Testis (tissue), 3 donors: Measurements from ENCODE around the gene MAP2K5. TPM values are rescaled to one million over a fixed set of nuclear protein-coding genes. Genes with fewer than 3 reads are reported as not detected.

Experiments used
- DNase-seq: peaks from one replicate; pipeline ENCODE4 v3.0.0-alpha.2; 2019
- H3K27ac ChIP-seq, 2 donors: fragments of 200-600 bp; sonication (generic); one replicate each; pipeline ENCODE4 v1.5.1; 2019
- H3K27me3 ChIP-seq: fragments of 200-600 bp; sonication (generic); one replicate; pipeline ENCODE4 v1.5.1; 2019
- H3K36me3 ChIP-seq: fragments of 200-600 bp; sonication (generic); one replicate; pipeline ENCODE4 v1.5.1; 2017; ENCODE audit warnings: low read depth; ENCODE audit errors: missing control alignments
- H3K4me1 ChIP-seq: fragments of 200-600 bp; sonication (generic); one replicate; pipeline ENCODE4 v1.5.1; 2019
- H3K4me3 ChIP-seq, 2 donors: fragments of 200-600 bp; sonication (generic); one replicate each; pipeline ENCODE4 v1.5.1; 2017 to 2019
- H3K9me3 ChIP-seq: fragments of 200-600 bp; sonication (generic); one replicate; pipeline ENCODE4 v1.5.1; 2017
- CTCF ChIP-seq, 3 experiments: fragments of 450-650 bp in 2 of 3; fragments of 200-600 bp in 1 of 3; sonication (generic) in 1 of 3; IDR thresholded peaks; one replicate each; pipeline ENCODE4 v1.5.1; 2016 to 2019; ENCODE audit warnings: antibody characterized with exemption in 3 of 3, mild to moderate bottlenecking in 2 of 3, moderate library complexity in 1 of 3
- POLR2A ChIP-seq: fragments of 450-650 bp; IDR thresholded peaks from one replicate; pipeline ENCODE4 v1.6.1; 2017; ENCODE audit warnings: antibody characterized with exemption, mild to moderate bottlenecking, moderate library complexity
- WGBS, 2 donors: methylation state at CpG; one replicate each; pipeline ENCODE4 v1.1.5; 2018; 5-methylcytosine and 5-hydroxymethylcytosine counted together
- intact Hi-C: fragments of 100-400 bp; cut with DNase I; formaldehyde crosslinking; loops from one replicate; pipeline ENCODE4 v1.15.1; 2023; ENCODE audit warnings: low total_unique reads
- polyA plus RNA-seq: library from polyadenylated mRNA; stranded (reverse); fragments of 350-450 nt; fragmentation: Illumina TruSeq; extraction: RNeasy Lipid Tissue Mini Kit (QIAGEN cat#74804); gene quantifications from one replicate; pipeline ENCODE4 v1.2.3, GENCODE V29; 2014; ENCODE audit warnings: low read depth, low replicate concordance; ENCODE audit not compliant: insufficient read depth
- total RNA-seq, 2 donors: library from RNA; depleted of rRNA; stranded (reverse); fragments of >200 nt; gene quantifications; one replicate each; pipeline ENCODE4 v1.2.3, GENCODE V29; 2016

The MAP2K5 gene
- total and polyA plus RNA-seq, 3 donors from 2014 or later, result 28.0 to 34.3 (median 31.2) TPM

- no peak for TF ChIP-seq CTCF (IDR thresholded peaks at IDR 0.05)
- no peak for TF ChIP-seq POLR2A
- no peaks in the 10 kb centered on the region for H3K4me1 ChIP-seq
- 77 to 79% methylated on average over 10 of the region's 10 CpGs for WGBS, 2 donors
- H3K27ac ChIP-seq, result no peak overlapping the region
- no peak overlapping the region for H3K4me3 ChIP-seq
- DNase-seq, result no peak
- H3K36me3 ChIP-seq, result no peaks in the 10 kb centered on the region
- no peaks in the 10 kb centered on the region for H3K9me3 ChIP-seq
- intact Hi-C loops, result no loop called here
- no peaks in the 10 kb centered on the region for H3K27me3 ChIP-seq
Observed at GRCh38 chr15:67781907-67782690, 239.6 kb downstream of the MAP2K5 start.

GRCh38 chr15:67782691-67782991, 240.1 kb downstream of the MAP2K5 start:
- TF ChIP-seq CTCF (IDR thresholded peaks at IDR 0.05) (no peak), POLR2A (no peak)
- no peak for DNase-seq
- no peaks in the 10 kb centered on the region for H3K27me3 ChIP-seq
- H3K4me1 ChIP-seq, result no peaks in the 10 kb centered on the region
- no peaks in the 10 kb centered on the region for H3K36me3 ChIP-seq
- no peak overlapping the region for H3K27ac ChIP-seq
- H3K9me3 ChIP-seq, result no peaks in the 10 kb centered on the region
- 81 to 85% methylated on average over 7 of the region's 7 CpGs for WGBS, 2 donors
- no peak overlapping the region for H3K4me3 ChIP-seq
- intact Hi-C loops, result no loop called here

- no peak overlapping the region for H3K27ac ChIP-seq
- H3K9me3 ChIP-seq, result no peaks in the 10 kb centered on the region
- no peaks in the 10 kb centered on the region for H3K27me3 ChIP-seq
- no peak overlapping the region for H3K4me3 ChIP-seq
- 90 to 93% methylated on average over 7 of the region's 7 CpGs for WGBS, 2 donors
- H3K36me3 ChIP-seq, result no peaks in the 10 kb centered on the region
- no peak for TF ChIP-seq POLR2A
- no peak for TF ChIP-seq CTCF (IDR thresholded peaks at IDR 0.05)
- DNase-seq, result no peak
- no peaks in the 10 kb centered on the region for H3K4me1 ChIP-seq
- intact Hi-C loops, result no loop called here
Observed at GRCh38 chr15:67783303-67783702, 240.8 kb downstream of the MAP2K5 start.

- Histone ChIP-seq H3K4me1 (no peaks in the 10 kb centered on the region), H3K9me3 (no peaks in the 10 kb centered on the region), H3K4me3 (no peak overlapping the region), H3K27me3 (no peaks in the 10 kb centered on the region), H3K36me3 (no peaks in the 10 kb centered on the region), H3K27ac (no peak overlapping the region)
- intact Hi-C loops, result no loop called here
- no peak for DNase-seq
- TF ChIP-seq POLR2A, result no peak
- no peak for TF ChIP-seq CTCF (IDR thresholded peaks at IDR 0.05)
- WGBS, 2 donors, result 89 to 95% methylated on average over 2 to 4 of the region's 4 CpGs
Observed at GRCh38 chr15:67784090-67784781, 241.7 kb downstream of the MAP2K5 start.
